Measurements from ENCODE around the gene SRGAP3.
A peak's percentile ranks its signal among the peaks of the same experiment; 100 is the strongest.
"Not testable (repeated sequence)": the region's sequence is repeated elsewhere in the genome, so short reads cannot be mapped to it uniquely, and the experiment has no call there.

SRGAP3 gene

GRCh38 chr3:9108876-9109567, 140.4 kb downstream of the SRGAP3 start:
- no peak for DNase-seq

GRCh38 chr3:9107738-9108137, 141.7 kb downstream of the SRGAP3 start:
- DNase-seq = no peak

- DNase-seq = no peak
Measured at GRCh38 chr3:9105421-9105820, 144.0 kb downstream of the SRGAP3 start.

- no peak for DNase-seq
Measured at GRCh38 chr3:9104121-9104520, 145.3 kb downstream of the SRGAP3 start.

GRCh38 chr3:9102240-9102981, 147.0 kb downstream of the SRGAP3 start:
- DNase-seq = no peak

- no peak for DNase-seq
Measured at GRCh38 chr3:9101286-9101685, 148.2 kb downstream of the SRGAP3 start.

- no peak for DNase-seq
Measured at GRCh38 chr3:9100513-9100894, 148.9 kb downstream of the SRGAP3 start.

- no peak for DNase-seq
Measured at GRCh38 chr3:9099702-9100512, 149.5 kb downstream of the SRGAP3 start.

GRCh38 chr3:9098716-9099675, 150.4 kb downstream of the SRGAP3 start:
- peak; percentile 50 for DNase-seq

GRCh38 chr3:9097495-9097894, 152.0 kb downstream of the SRGAP3 start:
- no peak for DNase-seq

GRCh38 chr3:9091486-9092235, 157.8 kb downstream of the SRGAP3 start:
- no peak for DNase-seq

GRCh38 chr3:9088441-9089353, 160.7 kb downstream of the SRGAP3 start:
- DNase-seq = peak; percentile 89

- DNase-seq = no peak
Measured at GRCh38 chr3:9087831-9088413, 161.5 kb downstream of the SRGAP3 start.

- not testable (repeated sequence) for DNase-seq
Measured at GRCh38 chr3:9085428-9085827, 164.0 kb downstream of the SRGAP3 start.

GRCh38 chr3:9081184-9081818, 168.1 kb downstream of the SRGAP3 start:
- no peak for DNase-seq

- DNase-seq = no peak
Measured at GRCh38 chr3:9080163-9080562, 169.3 kb downstream of the SRGAP3 start.

- no peak for DNase-seq
Measured at GRCh38 chr3:9079676-9080075, 169.8 kb downstream of the SRGAP3 start.

GRCh38 chr3:9078561-9079240, 170.7 kb downstream of the SRGAP3 start:
- DNase-seq = no peak

- DNase-seq = no peak
Measured at GRCh38 chr3:9077029-9077428, 172.4 kb downstream of the SRGAP3 start.
